NCI-H2227 (cell line): Measurements from ENCODE around the gene RFPL4AL1.
A peak's percentile ranks its signal among the peaks of the same experiment; 100 is the strongest.
"Not testable (repeated sequence)": the region's sequence is repeated elsewhere in the genome, so short reads cannot be mapped to it uniquely, and the experiment has no call there.

Experiments used
- DNase-seq: peaks from one replicate; lab custom pipeline; 2025; ENCODE audit not compliant: unreplicated experiment; lab: John Stamatoyannopoulos, UW

The RFPL4AL1 gene

GRCh38 chr19:55768818-55769217, at the start of gene RFPL4AL1:
RFPL4AL1 (plus strand) TSS chr19:55769118; CDS start chr19:55771805, 2,687 bp downstream.
- DNase-seq = not testable (repeated sequence)

GRCh38 chr19:55720214-55720746, 48.6 kb upstream of the RFPL4AL1 start:
- no peak for DNase-seq

- DNase-seq = no peak
Observed at GRCh38 chr19:55720801-55721200, 48.1 kb upstream of the RFPL4AL1 start.

- DNase-seq = no peak
Observed at GRCh38 chr19:55723491-55723890, 45.4 kb upstream of the RFPL4AL1 start.

GRCh38 chr19:55730378-55730777, 38.5 kb upstream of the RFPL4AL1 start:
- not testable (repeated sequence) for DNase-seq

GRCh38 chr19:55738302-55738701, 30.6 kb upstream of the RFPL4AL1 start, which contains the start of gene NLRP9:
NLRP9 (minus strand) TSS chr19:55738402; CDS start chr19:55738374, 28 bp downstream.
- no peak for DNase-seq

- no peak for DNase-seq
Observed at GRCh38 chr19:55750715-55751114, 18.2 kb upstream of the RFPL4AL1 start.

GRCh38 chr19:55753401-55753800, 15.5 kb upstream of the RFPL4AL1 start:
- DNase-seq = no peak

GRCh38 chr19:55756808-55757207, 12.1 kb upstream of the RFPL4AL1 start:
- DNase-seq = not testable (repeated sequence)

GRCh38 chr19:55758797-55759196, 10.1 kb upstream of the RFPL4AL1 start, which contains the start of gene RFPL4A:
RFPL4A (plus strand) TSS chr19:55759097; CDS start chr19:55761801, 2,704 bp downstream.
- DNase-seq = not testable (repeated sequence)

- no peak for DNase-seq
Observed at GRCh38 chr19:55766466-55766865, 2.5 kb upstream of the RFPL4AL1 start.

GRCh38 chr19:55769632-55770031, 714 bp downstream of the RFPL4AL1 start:
- DNase-seq = not testable (repeated sequence)

- peak; percentile 26 for DNase-seq
Observed at GRCh38 chr19:55777528-55777927, 8.6 kb downstream of the RFPL4AL1 start.

GRCh38 chr19:55778331-55778730, 9.4 kb downstream of the RFPL4AL1 start:
- no peak for DNase-seq

- no peak for DNase-seq
Observed at GRCh38 chr19:55781112-55781511, 12.2 kb downstream of the RFPL4AL1 start.

- DNase-seq = no peak
Observed at GRCh38 chr19:55795021-55795420, 26.1 kb downstream of the RFPL4AL1 start.

- DNase-seq = no peak
Observed at GRCh38 chr19:55801416-55801815, 32.5 kb downstream of the RFPL4AL1 start.

GRCh38 chr19:55802281-55802680, 33.4 kb downstream of the RFPL4AL1 start:
- DNase-seq = no peak

- DNase-seq = peak; percentile 90
Observed at GRCh38 chr19:55809381-55810058, 40.6 kb downstream of the RFPL4AL1 start.

- no peak for DNase-seq
Observed at GRCh38 chr19:55811340-55811739, 42.4 kb downstream of the RFPL4AL1 start.

GRCh38 chr19:55812449-55812848, 43.5 kb downstream of the RFPL4AL1 start:
- DNase-seq = no peak

- DNase-seq = no peak
Observed at GRCh38 chr19:55813906-55814305, 45.0 kb downstream of the RFPL4AL1 start.

GRCh38 chr19:55820037-55820436, 51.1 kb downstream of the RFPL4AL1 start:
- no peak for DNase-seq
